HFFc6 (cell line): ENCODE data around the gene PTPRN2. TPM values are rescaled to one million over a fixed set of nuclear protein-coding genes. Genes with fewer than 3 reads are reported as not detected.

Experiments
- DNase-seq: peaks from one replicate; pipeline ENCODE4 v3.0.0-alpha.2; 2018
- H3K27ac Mint-ChIP-seq: 2 replicates; pipeline ENCODE4 v1.8.0; 2020; ENCODE audit warnings: mild to moderate bottlenecking, mixed read lengths
- H3K27me3 Mint-ChIP-seq: 2 replicates; pipeline ENCODE4 v1.8.0; 2021; ENCODE audit warnings: mild to moderate bottlenecking, moderate library complexity, mixed read lengths; ENCODE audit not compliant: insufficient read depth
- H3K36me3 Mint-ChIP-seq: 2 replicates; pipeline ENCODE4 v1.8.0; 2021; ENCODE audit warnings: low read depth, mixed read lengths
- H3K4me1 Mint-ChIP-seq: 2 replicates; pipeline ENCODE4 v1.8.0; 2020; ENCODE audit warnings: low read depth, mixed read lengths
- H3K4me3 Mint-ChIP-seq: 2 replicates; pipeline ENCODE4 v1.8.0; 2020; ENCODE audit warnings: mild to moderate bottlenecking, moderate library complexity, mixed read lengths
- H3K9me3 Mint-ChIP-seq: 2 replicates; pipeline ENCODE4 v1.8.0; 2020; ENCODE audit warnings: mild to moderate bottlenecking, mixed read lengths
- CTCF ChIP-seq: fragments of 200-600 bp; sonication (generic); IDR thresholded peaks from 2 replicates; pipeline ENCODE4 v1.5.0; 2021; ENCODE audit warnings: antibody characterized with exemption, mild to moderate bottlenecking
- total RNA-seq, 6 experiments: library from RNA; stranded (reverse); fragmentation: NEBNext Ultra II Directional; extraction: Animal tissue kit (Norgen Biotek cat#: 25700); gene quantifications; 2 replicates in 1 of 6; 3 replicates in 5 of 6; pipeline ENCODE4 v1.2.3, GENCODE V29; 2021

The PTPRN2 gene
- total RNA-seq, 6 experiments from 2014 or later, result 0.05 to 0.27 (median 0.23) TPM

GRCh38 chr7:158026636-158027265, 560.9 kb downstream of the PTPRN2 start:
- TF ChIP-seq CTCF, result no peak
- H3K4me3 Mint-ChIP-seq, result no peak overlapping the region
- no peaks in the 10 kb centered on the region; the same call in 1 of the 2 replicates for H3K36me3 Mint-ChIP-seq
- no peak overlapping the region for H3K27ac Mint-ChIP-seq
- peaks cover 67% of the 10 kb centered on the region for H3K9me3 Mint-ChIP-seq
- DNase-seq, result no peak
- H3K4me1 Mint-ChIP-seq, result no peaks in the 10 kb centered on the region
- H3K27me3 Mint-ChIP-seq, result no peaks in the 10 kb centered on the region; the same call in 1 of the 2 replicates

GRCh38 chr7:158025686-158026600, 561.7 kb downstream of the PTPRN2 start:
- Mint-ChIP-seq H3K27me3 (no peaks in the 10 kb centered on the region; the same call in 1 of the 2 replicates), H3K9me3 (peaks cover 66% of the 10 kb centered on the region), H3K4me1 (no peaks in the 10 kb centered on the region), H3K36me3 (no peaks in the 10 kb centered on the region; the same call in 1 of the 2 replicates), H3K27ac (no peak overlapping the region), H3K4me3 (no peak overlapping the region)
- DNase-seq, result no peak
- TF ChIP-seq CTCF, result no peak

- H3K36me3 Mint-ChIP-seq, result no peaks in the 10 kb centered on the region; the same call in 1 of the 2 replicates
- no peak overlapping the region for H3K27ac Mint-ChIP-seq
- TF ChIP-seq CTCF, result no peak
- no peak for DNase-seq
- H3K9me3 Mint-ChIP-seq, result peaks cover 66% of the 10 kb centered on the region
- no peaks in the 10 kb centered on the region for H3K4me1 Mint-ChIP-seq
- H3K4me3 Mint-ChIP-seq, result no peak overlapping the region
- H3K27me3 Mint-ChIP-seq, result no peaks in the 10 kb centered on the region; the same call in 1 of the 2 replicates
These were observed 562.7 kb downstream of the PTPRN2 start for GRCh38 chr7:158024881-158025280.

- Mint-ChIP-seq H3K4me3 (no peak overlapping the region), H3K27ac (no peak overlapping the region), H3K36me3 (no peaks in the 10 kb centered on the region; the same call in 1 of the 2 replicates), H3K27me3 (no peaks in the 10 kb centered on the region; the same call in 1 of the 2 replicates), H3K9me3 (peaks cover 62% of the 10 kb centered on the region), H3K4me1 (no peaks in the 10 kb centered on the region)
- DNase-seq, result no peak
- TF ChIP-seq CTCF, result no peak
These were observed 563.3 kb downstream of the PTPRN2 start for GRCh38 chr7:158024351-158024715.

- no peaks in the 10 kb centered on the region; the same call in 1 of the 2 replicates for H3K27me3 Mint-ChIP-seq
- H3K36me3 Mint-ChIP-seq, result no peaks in the 10 kb centered on the region; the same call in 1 of the 2 replicates
- no peak for TF ChIP-seq CTCF
- no peak overlapping the region for H3K4me3 Mint-ChIP-seq
- H3K4me1 Mint-ChIP-seq, result no peaks in the 10 kb centered on the region
- DNase-seq, result no peak
- H3K9me3 Mint-ChIP-seq, result peaks cover 64% of the 10 kb centered on the region
- H3K27ac Mint-ChIP-seq, result no peak overlapping the region
These were observed 563.8 kb downstream of the PTPRN2 start for GRCh38 chr7:158023681-158024350.
